ENCODE measurements around the gene GPR15. TPM values are rescaled to one million over a fixed set of nuclear protein-coding genes. Genes with fewer than 3 reads are reported as not detected.

Gene GPR15
- total RNA-seq, 4 donors from 2014 or later, result not detected

DNA sequence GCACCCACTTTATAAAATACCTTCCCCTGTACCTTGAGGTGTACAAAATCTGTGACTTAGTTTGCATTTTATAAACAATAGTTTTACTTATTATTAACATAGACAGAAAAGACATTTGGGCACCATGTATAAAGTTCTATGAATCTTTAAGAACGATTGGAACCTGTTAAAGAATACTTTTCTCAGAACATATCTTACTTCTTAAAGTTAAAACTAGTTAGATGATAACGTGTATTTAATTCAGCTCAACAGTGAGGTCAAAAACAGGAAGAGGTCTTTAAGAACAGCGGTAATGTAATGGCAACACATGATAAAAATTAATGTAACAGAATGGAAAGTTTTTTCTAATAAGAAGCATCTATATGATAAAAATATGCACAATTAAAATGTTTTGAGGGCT lies 36.6 kb downstream of the GPR15 start:
- H3K4me1 ChIP-seq, result no peaks in the 10 kb centered on the region
- H3K36me3 ChIP-seq, result no peaks in the 10 kb centered on the region
- no peaks in the 10 kb centered on the region for H3K27me3 ChIP-seq
- H3K9me3 ChIP-seq, result no peaks in the 10 kb centered on the region
- TF ChIP-seq, protein P1, sequence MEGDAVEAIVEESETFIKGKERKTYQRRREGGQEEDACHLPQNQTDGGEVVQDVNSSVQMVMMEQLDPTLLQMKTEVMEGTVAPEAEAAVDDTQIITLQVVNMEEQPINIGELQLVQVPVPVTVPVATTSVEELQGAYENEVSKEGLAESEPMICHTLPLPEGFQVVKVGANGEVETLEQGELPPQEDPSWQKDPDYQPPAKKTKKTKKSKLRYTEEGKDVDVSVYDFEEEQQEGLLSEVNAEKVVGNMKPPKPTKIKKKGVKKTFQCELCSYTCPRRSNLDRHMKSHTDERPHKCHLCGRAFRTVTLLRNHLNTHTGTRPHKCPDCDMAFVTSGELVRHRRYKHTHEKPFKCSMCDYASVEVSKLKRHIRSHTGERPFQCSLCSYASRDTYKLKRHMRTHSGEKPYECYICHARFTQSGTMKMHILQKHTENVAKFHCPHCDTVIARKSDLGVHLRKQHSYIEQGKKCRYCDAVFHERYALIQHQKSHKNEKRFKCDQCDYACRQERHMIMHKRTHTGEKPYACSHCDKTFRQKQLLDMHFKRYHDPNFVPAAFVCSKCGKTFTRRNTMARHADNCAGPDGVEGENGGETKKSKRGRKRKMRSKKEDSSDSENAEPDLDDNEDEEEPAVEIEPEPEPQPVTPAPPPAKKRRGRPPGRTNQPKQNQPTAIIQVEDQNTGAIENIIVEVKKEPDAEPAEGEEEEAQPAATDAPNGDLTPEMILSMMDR (IDR thresholded peaks at IDR 0.05), result no peak
- TF ChIP-seq POLR2AphosphoS5 (IDR thresholded peaks at IDR 0.05), result no peak
- no peak overlapping the region for H3K4me3 ChIP-seq
- 76% methylated on average over 3 of the region's 3 CpGs for WGBS
- no peak overlapping the region for H3K27ac ChIP-seq
- DNase-seq (ENCODE audit: low spot score in 2 of 2), result no peak

DNA sequence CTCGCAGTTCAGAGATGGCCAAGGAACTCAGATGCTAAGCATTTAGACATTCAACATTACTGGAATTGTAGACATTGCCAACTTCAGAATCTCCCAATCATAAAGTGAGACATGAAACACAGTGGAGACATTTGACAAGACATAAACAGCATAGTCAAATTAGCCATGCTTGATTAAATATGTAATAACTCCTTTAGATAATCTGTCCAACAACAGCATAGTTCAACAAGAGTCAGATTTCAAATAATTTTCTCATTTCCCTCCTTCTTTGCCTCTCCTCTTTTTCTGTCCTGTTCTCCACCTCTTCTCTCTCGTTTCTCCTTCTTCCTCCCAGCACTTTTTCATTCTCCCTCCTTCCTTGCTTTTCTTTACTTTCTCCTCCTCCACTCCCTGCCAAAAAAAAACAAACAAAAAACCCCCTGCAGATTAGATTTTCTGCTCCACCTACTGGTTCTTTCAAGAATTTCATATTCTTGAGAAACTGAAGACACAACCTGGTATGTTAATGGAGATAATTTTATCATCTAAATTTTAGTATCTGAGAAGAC lies 41.5 kb downstream of the GPR15 start:
- DNase-seq (ENCODE audit: low spot score in 2 of 2), result no peak
- TF ChIP-seq EP300 (IDR thresholded peaks at IDR 0.05), result no peak
- no peak for TF ChIP-seq POLR2AphosphoS5 (IDR thresholded peaks at IDR 0.05)
- TF ChIP-seq POLR2A (IDR thresholded peaks at IDR 0.05), result no peak
- TF ChIP-seq, protein P1 (IDR thresholded peaks at IDR 0.05), result peak in 1 of 2 donors; percentile 17
- H3K27ac ChIP-seq, result no peak overlapping the region
- H3K4me1 ChIP-seq, result no peaks in the 10 kb centered on the region
- no peaks in the 10 kb centered on the region for H3K9me3 ChIP-seq
- no peaks in the 10 kb centered on the region for H3K27me3 ChIP-seq
- H3K36me3 ChIP-seq, result peaks cover 14% of the 10 kb centered on the region
- no peak overlapping the region for H3K4me3 ChIP-seq
- 29% methylated on average over 2 of the region's 2 CpGs for WGBS

DNA sequence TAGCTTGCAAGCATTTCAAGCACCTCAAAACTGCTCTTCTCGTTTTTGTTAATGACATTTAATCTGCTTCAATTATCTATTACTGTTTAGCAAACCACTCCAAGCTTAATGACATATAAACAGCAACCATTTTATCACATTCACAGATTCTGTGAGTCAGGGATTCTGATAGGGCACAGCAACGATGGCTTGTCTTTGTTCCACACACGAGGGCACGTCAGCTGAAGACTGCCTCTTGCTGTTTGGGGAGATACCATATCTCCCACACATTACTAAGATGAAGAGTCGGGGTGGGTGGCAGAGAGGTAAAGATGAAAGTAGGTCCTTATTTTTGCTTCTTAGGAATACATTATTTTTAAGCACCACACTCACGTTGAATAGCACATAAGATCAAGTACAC lies 42.4 kb downstream of the GPR15 start:
- no peaks in the 10 kb centered on the region for H3K27me3 ChIP-seq
- peaks cover 22% of the 10 kb centered on the region for H3K36me3 ChIP-seq
- H3K4me1 ChIP-seq, result no peaks in the 10 kb centered on the region
- WGBS, result 75% methylated on average over 6 of the region's 6 CpGs
- no peak overlapping the region for H3K4me3 ChIP-seq
- no peaks in the 10 kb centered on the region for H3K9me3 ChIP-seq
- no peak for TF ChIP-seq EP300 (IDR thresholded peaks at IDR 0.05)
- DNase-seq (ENCODE audit: low spot score in 2 of 2), result no peak
- H3K27ac ChIP-seq, result no peak overlapping the region

DNA sequence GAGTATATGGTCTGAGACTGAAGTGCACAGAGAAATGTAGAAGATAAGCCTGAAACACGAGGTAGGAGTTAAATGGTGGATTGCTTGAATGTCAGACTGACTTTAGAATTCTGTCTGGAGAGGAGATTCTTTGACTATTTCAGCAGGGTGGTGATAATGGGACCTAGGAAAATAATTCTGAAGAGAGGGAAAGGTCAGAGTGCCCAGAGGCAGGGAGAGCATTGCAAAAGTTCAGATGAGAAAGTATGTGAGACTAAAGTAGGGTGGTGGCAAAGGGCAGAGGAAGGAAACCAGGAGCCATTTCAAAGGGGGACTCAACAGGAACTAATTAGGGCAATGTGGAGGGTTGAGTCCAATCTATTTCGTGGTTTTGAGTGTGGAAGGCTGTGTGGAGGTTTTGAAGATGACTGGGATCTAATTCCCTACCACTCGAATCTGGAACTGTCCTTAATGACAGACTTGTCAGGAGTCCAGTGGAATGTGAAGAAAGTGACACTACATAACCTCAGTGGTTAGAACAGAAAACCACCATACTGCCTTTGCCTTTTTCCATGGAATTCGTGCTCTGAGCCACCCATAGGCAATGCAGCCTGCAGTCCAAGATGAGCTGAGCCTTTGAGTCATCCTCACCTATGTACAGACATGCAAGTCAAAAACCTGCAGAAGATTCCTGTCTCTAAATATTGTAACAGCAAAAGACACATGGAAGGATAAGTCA lies 45.6 kb downstream of the GPR15 start:
- DNase-seq (ENCODE audit: low spot score in 2 of 2), result no peak
- WGBS, result 78% methylated on average over 4 of the region's 4 CpGs
- TF ChIP-seq POLR2AphosphoS5 (IDR thresholded peaks at IDR 0.05) (no peak), EP300 (IDR thresholded peaks at IDR 0.05) (no peak), POLR2A (IDR thresholded peaks at IDR 0.05) (no peak)
- TF ChIP-seq, protein P1 (IDR thresholded peaks at IDR 0.05), result no peak
- H3K36me3 ChIP-seq, result peaks cover 32% of the 10 kb centered on the region
- no peaks in the 10 kb centered on the region for H3K4me1 ChIP-seq
- no peak overlapping the region for H3K4me3 ChIP-seq
- no peaks in the 10 kb centered on the region for H3K27me3 ChIP-seq
- no peaks in the 10 kb centered on the region for H3K9me3 ChIP-seq
- no peak overlapping the region for H3K27ac ChIP-seq

DNA sequence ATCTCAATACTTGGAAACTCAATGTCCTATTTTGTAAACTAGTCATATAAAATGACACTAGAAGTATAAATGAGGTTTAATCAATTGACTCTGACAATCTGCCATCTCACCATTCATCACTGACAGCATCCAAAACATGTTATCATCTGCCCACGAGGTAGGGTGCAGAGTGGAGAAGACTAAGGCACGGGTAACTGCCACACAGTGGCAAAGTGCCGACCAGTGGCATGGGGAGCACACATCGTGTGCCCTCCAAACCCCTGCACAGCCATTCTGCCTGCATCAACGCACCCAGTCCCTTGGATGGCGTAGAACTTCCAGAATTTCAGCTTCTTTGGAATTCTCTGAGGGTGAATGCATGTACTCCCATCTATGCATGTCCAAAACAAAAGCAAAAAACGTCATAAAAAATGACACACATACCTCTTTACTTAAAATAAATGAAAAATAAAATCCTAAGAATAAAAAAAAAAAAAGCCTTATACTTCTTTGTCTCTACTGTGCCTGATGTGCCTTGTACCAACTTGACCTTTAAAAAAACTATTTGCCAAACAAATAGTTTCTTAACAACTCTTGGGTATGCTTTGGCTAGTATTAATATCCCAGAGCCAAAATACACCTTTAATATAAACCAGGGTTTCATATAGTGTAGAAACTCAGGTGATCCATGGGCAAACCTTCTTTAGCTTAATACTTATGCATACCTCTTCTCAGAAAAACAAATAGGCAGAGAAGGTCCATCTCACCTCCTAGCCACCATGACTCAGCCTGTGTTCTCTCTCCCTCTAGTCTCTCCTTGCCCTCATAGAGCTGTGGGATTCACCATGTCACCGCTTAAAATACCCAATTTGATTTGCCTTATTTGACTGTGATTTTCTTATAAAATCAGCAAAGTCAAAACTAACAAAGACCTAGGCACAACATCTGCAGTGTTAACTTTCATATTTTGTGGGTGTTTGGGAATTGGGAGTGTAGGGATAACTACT lies 48.9 kb downstream of the GPR15 start:
- H3K4me1 ChIP-seq, result no peaks in the 10 kb centered on the region
- H3K4me3 ChIP-seq, result no peak overlapping the region
- no peaks in the 10 kb centered on the region for H3K27me3 ChIP-seq
- H3K36me3 ChIP-seq, result peaks cover 32% of the 10 kb centered on the region
- no peak for DNase-seq (ENCODE audit: low spot score in 2 of 2)
- WGBS, result 89% methylated on average over 8 of the region's 8 CpGs
- TF ChIP-seq EP300 (IDR thresholded peaks at IDR 0.05) (no peak), POLR2AphosphoS5 (IDR thresholded peaks at IDR 0.05) (no peak), POLR2A (IDR thresholded peaks at IDR 0.05) (no peak)
- TF ChIP-seq, protein P1 (IDR thresholded peaks at IDR 0.05), result no peak
- no peaks in the 10 kb centered on the region for H3K9me3 ChIP-seq
- H3K27ac ChIP-seq, result no peak overlapping the region
